ENCODE measurements around the gene ARSB. TPM values are rescaled to one million over a fixed set of nuclear protein-coding genes. Genes with fewer than 3 reads are reported as not detected.

The ARSB gene
- total RNA-seq, 2 experiments from 2014 or later = 4.4 to 5.2 TPM

DNA sequence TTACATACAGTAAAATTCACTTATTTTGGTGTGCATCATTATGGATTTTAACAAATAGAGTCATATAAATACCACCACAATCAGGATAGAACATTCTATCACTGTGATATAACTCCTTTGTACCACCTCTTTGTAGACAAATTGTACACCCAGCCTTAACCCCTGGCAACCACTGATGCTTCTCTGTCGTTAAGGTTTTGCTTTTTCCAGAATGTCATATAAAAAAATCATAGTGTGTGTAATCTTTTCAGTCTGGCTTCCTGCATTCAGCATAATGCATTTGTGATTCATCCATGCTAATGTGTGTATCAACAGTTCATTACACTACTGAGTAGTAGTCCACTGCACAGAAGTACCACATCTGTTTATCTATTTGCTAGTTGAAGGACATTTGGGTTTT, 81.2 kb downstream of the ARSB start:
- ChIA-PET POLR2A (no interaction called here), CTCF (no interaction called here)
- Mint-ChIP-seq H3K27me3 (no peaks in the 10 kb centered on the region), H3K27ac (no peak overlapping the region), H3K9me3 (peaks cover 13% of the 10 kb centered on the region), H3K36me3 (ENCODE audit: low read depth) (peaks cover 35% of the 10 kb centered on the region), H3K4me3 (no peak overlapping the region), H3K4me1 (ENCODE audit: low read depth) (peaks cover 8% of the 10 kb centered on the region)
- intact Hi-C loops (cut with DNase I, micrococcal nuclease) = no loop called here
- no peaks in the 10 kb centered on the region for H3K27me3 ChIP-seq (ENCODE audit: control insufficient read depth in 1 of 2, insufficient read depth in 2 of 2, low read length in 2 of 2)
- no peak overlapping the region for H3K27ac ChIP-seq (ENCODE audit: low read depth in 1 of 2, low read length in 2 of 2)
- DNase-seq = no peak
- TF ChIP-seq, protein P1, sequence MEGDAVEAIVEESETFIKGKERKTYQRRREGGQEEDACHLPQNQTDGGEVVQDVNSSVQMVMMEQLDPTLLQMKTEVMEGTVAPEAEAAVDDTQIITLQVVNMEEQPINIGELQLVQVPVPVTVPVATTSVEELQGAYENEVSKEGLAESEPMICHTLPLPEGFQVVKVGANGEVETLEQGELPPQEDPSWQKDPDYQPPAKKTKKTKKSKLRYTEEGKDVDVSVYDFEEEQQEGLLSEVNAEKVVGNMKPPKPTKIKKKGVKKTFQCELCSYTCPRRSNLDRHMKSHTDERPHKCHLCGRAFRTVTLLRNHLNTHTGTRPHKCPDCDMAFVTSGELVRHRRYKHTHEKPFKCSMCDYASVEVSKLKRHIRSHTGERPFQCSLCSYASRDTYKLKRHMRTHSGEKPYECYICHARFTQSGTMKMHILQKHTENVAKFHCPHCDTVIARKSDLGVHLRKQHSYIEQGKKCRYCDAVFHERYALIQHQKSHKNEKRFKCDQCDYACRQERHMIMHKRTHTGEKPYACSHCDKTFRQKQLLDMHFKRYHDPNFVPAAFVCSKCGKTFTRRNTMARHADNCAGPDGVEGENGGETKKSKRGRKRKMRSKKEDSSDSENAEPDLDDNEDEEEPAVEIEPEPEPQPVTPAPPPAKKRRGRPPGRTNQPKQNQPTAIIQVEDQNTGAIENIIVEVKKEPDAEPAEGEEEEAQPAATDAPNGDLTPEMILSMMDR (IDR thresholded peaks at IDR 0.05) = no peak
- H3K36me3 ChIP-seq (ENCODE audit: insufficient read depth, low read length) = no peaks in the 10 kb centered on the region
- no peak for ATAC-seq (ENCODE audit: poor library complexity)
- H3K9me3 ChIP-seq (ENCODE audit: control insufficient read depth in 1 of 2, insufficient read depth in 1 of 2, low read length in 2 of 2) = peaks cover 6 to 11% of the 10 kb centered on the region in 2 experiments
- no peak overlapping the region for H3K4me3 ChIP-seq (ENCODE audit: low read length)
- no peaks in the 10 kb centered on the region for H3K4me1 ChIP-seq (ENCODE audit: insufficient read depth, low read length)

DNA sequence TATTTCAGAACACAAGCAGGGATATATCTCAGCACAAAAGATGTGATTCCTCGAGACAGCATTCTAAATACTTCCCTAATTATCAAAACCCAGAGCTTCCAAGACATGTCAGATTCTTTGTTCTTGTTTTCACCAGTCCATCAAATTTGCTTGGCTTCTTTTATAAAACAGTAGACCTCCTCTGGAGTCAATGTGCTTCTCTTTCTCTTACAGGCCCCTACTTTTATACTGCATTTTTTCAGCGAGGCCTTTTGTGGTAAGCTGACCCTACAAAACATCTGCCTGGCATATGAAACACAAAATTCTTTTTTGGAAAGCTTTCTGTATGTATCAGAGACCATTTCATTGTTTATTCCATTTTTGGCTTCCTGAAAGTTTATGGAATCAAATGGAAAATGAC, 81.8 kb downstream of the ARSB start:
- POLR2A ChIA-PET = no interaction called here
- H3K4me3 ChIP-seq (ENCODE audit: low read length) = no peak overlapping the region
- no peaks in the 10 kb centered on the region for H3K27me3 Mint-ChIP-seq

DNA sequence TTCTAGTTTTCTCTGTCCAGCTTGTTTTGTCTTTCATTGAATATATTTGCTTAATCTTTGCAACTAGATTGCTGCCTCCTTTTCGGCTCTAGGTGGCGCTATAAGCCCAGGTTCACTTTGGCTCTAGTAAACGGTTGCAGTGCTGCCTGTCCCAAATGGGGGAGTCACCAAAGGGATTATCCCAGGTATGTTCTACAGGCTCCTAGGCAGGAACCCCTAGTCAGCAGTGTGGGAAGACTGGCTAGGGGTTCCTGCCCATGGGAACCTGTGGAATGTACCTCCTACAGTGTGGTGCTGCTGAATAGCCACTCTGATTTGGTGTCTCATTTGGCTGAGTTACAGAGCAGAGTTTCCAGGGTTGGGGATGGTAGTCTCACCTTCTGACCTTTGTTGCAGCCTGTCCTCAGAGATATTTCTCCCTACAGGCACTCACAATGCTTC, 85.2 kb downstream of the ARSB start:
- no peak overlapping the region for H3K27ac Mint-ChIP-seq
- no peak overlapping the region for H3K27ac ChIP-seq (ENCODE audit: low read depth in 1 of 2, low read length in 2 of 2)
- no peak overlapping the region for H3K4me3 Mint-ChIP-seq
- no peaks in the 10 kb centered on the region for H3K4me1 Mint-ChIP-seq (ENCODE audit: low read depth)
- no peak overlapping the region for H3K4me3 ChIP-seq (ENCODE audit: low read length)
- H3K9me3 Mint-ChIP-seq = peaks cover 14% of the 10 kb centered on the region
- ATAC-seq (ENCODE audit: poor library complexity) (no peak), DNase-seq (peak in 3 of 14 experiments; percentile 5 to 26 (median 18))
- no peaks in the 10 kb centered on the region for H3K27me3 Mint-ChIP-seq
- H3K27me3 ChIP-seq (ENCODE audit: control insufficient read depth in 1 of 2, insufficient read depth in 2 of 2, low read length in 2 of 2) = no peaks in the 10 kb centered on the region
- peaks cover 11% of the 10 kb centered on the region in 2 experiments for H3K9me3 ChIP-seq (ENCODE audit: control insufficient read depth in 1 of 2, insufficient read depth in 1 of 2, low read length in 2 of 2)
- TF ChIP-seq, protein P1 (IDR thresholded peaks at IDR 0.05) = no peak
- intact Hi-C loops (cut with DNase I, micrococcal nuclease) = no loop called here
- H3K36me3 Mint-ChIP-seq (ENCODE audit: low read depth) = peaks cover 48% of the 10 kb centered on the region
- POLR2A ChIA-PET = no interaction called here
- CTCF ChIA-PET = no interaction called here
- no peaks in the 10 kb centered on the region for H3K4me1 ChIP-seq (ENCODE audit: insufficient read depth, low read length)
- H3K36me3 ChIP-seq (ENCODE audit: insufficient read depth, low read length) = no peaks in the 10 kb centered on the region

More for the DNA sequence above, 81.8 kb downstream of the ARSB start:
- Histone ChIP-seq H3K36me3 (ENCODE audit: insufficient read depth, low read length) (no peaks in the 10 kb centered on the region), H3K27me3 (ENCODE audit: control insufficient read depth in 1 of 2, insufficient read depth in 2 of 2, low read length in 2 of 2) (no peaks in the 10 kb centered on the region), H3K27ac (ENCODE audit: low read depth in 1 of 2, low read length in 2 of 2) (no peak overlapping the region), H3K4me1 (ENCODE audit: insufficient read depth, low read length) (no peaks in the 10 kb centered on the region), H3K9me3 (ENCODE audit: control insufficient read depth in 1 of 2, insufficient read depth in 1 of 2, low read length in 2 of 2) (peaks cover 6 to 11% of the 10 kb centered on the region in 2 experiments)
- peaks cover 14% of the 10 kb centered on the region for H3K9me3 Mint-ChIP-seq
- CTCF ChIA-PET = no interaction called here
- H3K4me3 Mint-ChIP-seq = no peak overlapping the region
- DNase-seq (no peak), ATAC-seq (ENCODE audit: poor library complexity) (no peak)
- peaks cover 6% of the 10 kb centered on the region for H3K4me1 Mint-ChIP-seq (ENCODE audit: low read depth)
- intact Hi-C loops (cut with DNase I, micrococcal nuclease) = no loop called here
- TF ChIP-seq, protein P1 (IDR thresholded peaks at IDR 0.05) = no peak
- H3K27ac Mint-ChIP-seq = no peak overlapping the region
- peaks cover 36% of the 10 kb centered on the region for H3K36me3 Mint-ChIP-seq (ENCODE audit: low read depth)

Measured in CD4-positive, alpha-beta T cell (primary cell).